K562 (cell line): ENCODE data around the gene RHOA. TPM values are rescaled to one million over a fixed set of nuclear protein-coding genes. Genes with fewer than 3 reads are reported as not detected.
A peak's percentile ranks its signal among the peaks of the same experiment; 100 is the strongest.

Source experiments
- EHMT2 ChIP-seq: fragments of 450-650 bp; IDR thresholded peaks from 2 replicates; pipeline ENCODE4 v1.6.1; 2018; ENCODE audit warnings: antibody characterized with exemption
- HDAC3 ChIP-seq: fragments of 450-650 bp; IDR thresholded peaks from 2 replicates; pipeline ENCODE4 v1.6.1; 2018; ENCODE audit warnings: borderline replicate concordance, mild to moderate bottlenecking, moderate library complexity; ENCODE audit not compliant: partially characterized antibody
- MTA1 ChIP-seq: fragments of 450-650 bp; IDR thresholded peaks from 2 replicates; pipeline ENCODE4 v1.6.1; 2017; ENCODE audit warnings: borderline replicate concordance
- NUFIP1 ChIP-seq: fragments of 450-650 bp; IDR thresholded peaks from 2 replicates; pipeline ENCODE4 v1.6.1; 2018; ENCODE audit not compliant: partially characterized antibody
- RNF2 ChIP-seq: sonication (generic); IDR thresholded peaks from 2 replicates; pipeline ENCODE4 v1.6.1; 2016
- ZBTB8A ChIP-seq: fragments of 450-650 bp; IDR thresholded peaks from 2 replicates; pipeline ENCODE4 v1.6.1; 2018; ENCODE audit warnings: mild to moderate bottlenecking, moderate library complexity; ENCODE audit not compliant: partially characterized antibody
- ZNF174 ChIP-seq: fragments of 250-450 bp; sonication (Bioruptor Pico); IDR thresholded peaks from 2 replicates; pipeline ENCODE4 v1.4.0; 2020; ENCODE audit warnings: mild to moderate bottlenecking
- ZNF3 ChIP-seq: fragments of 250-450 bp; sonication (Bioruptor Pico); IDR thresholded peaks from 2 replicates; pipeline ENCODE4 v1.5.0; 2021; ENCODE audit warnings: mild to moderate bottlenecking, moderate library complexity
- polyA plus RNA-seq, 8 experiments: library from polyadenylated mRNA; depleted of rRNA in 4 of 8; stranded (reverse) in 5 of 8; unstranded in 3 of 8; fragments of >200 nt; fragmentation: Nextera tagmentation in 2 of 8; fragmentation: Illumina TruSeq in 1 of 8; extraction: Ambion mirVana in 2 of 8; extraction: Trizol in 1 of 8; gene quantifications; 2 replicates each; pipeline versions ENCODE4 v1.2.1 to v1.2.3, GENCODE V29; 2011 to 2014; ENCODE audit warnings: inconsistent platforms in 1 of 8, missing spikeins in 1 of 8
- total RNA-seq, 7 experiments: library from RNA; depleted of rRNA in 6 of 7; stranded (reverse); fragments of >200 nt in 6 of 7; fragmentation: Illumina TruSeq in 2 of 7; extraction: Trizol in 2 of 7; gene quantifications; 2 replicates each; pipeline versions ENCODE4 v1.2.1 to v1.2.3, GENCODE V29; 2011 to 2021; ENCODE audit warnings: low replicate concordance in 1 of 7
- TF ChIP-seq, protein P1 (sequence below): sonication (generic); formaldehyde crosslinking; IDR thresholded peaks from 2 replicates; pipeline ENCODE4 v1.8.1; 2023; ENCODE audit warnings: missing genetic modification reagents, mild to moderate bottlenecking, borderline replicate concordance
- TF ChIP-seq, protein P2 (sequence below): sonication (generic); formaldehyde crosslinking; IDR thresholded peaks from 2 replicates; pipeline ENCODE4 v1.8.0; 2022; ENCODE audit warnings: missing genetic modification reagents, mild to moderate bottlenecking, borderline replicate concordance

The RHOA gene
- total and polyA plus RNA-seq, 9 of the 15 experiments (the other 6 are each of a cell fraction or from before 2014, with no cell fraction given), result 136 to 540 (median 236) TPM

DNA sequence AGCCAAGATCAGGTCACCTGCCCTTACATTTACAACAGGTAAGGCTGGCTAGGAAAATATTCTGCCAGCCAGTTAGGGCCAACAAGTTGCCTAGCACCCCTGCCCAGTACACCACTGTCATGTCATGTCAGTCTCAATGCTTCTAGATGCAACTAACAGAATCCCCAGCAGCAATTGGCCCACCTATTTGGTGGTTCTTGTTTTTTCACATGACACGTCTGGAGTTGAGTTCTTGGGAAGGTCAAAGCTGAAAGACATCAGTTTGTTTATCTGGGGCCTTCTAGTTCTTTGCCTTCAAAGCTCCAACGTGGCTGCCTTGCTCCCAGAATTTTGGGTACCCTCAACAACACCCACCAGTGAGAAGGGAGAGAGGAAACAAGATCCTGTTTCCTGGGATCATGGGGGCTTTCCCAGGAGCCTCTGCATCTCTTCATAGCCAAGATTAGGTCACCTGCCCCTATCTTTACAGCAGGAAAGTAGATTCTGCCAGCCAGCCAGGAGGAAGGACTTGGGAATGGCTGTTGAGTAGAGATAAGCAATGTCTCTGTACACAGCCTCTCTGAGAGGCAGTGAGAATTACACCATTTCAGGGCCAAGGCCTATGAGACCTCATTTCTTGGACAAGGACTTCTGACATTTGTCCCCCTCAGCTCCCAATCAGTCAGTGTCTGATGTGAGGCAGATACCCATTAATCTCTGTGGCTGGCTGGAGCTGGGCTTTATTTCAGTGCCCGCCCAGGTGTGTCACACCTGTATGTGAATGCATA lies 62.2 kb downstream of the RHOA start (continued):
- TF ChIP-seq, protein P1, sequence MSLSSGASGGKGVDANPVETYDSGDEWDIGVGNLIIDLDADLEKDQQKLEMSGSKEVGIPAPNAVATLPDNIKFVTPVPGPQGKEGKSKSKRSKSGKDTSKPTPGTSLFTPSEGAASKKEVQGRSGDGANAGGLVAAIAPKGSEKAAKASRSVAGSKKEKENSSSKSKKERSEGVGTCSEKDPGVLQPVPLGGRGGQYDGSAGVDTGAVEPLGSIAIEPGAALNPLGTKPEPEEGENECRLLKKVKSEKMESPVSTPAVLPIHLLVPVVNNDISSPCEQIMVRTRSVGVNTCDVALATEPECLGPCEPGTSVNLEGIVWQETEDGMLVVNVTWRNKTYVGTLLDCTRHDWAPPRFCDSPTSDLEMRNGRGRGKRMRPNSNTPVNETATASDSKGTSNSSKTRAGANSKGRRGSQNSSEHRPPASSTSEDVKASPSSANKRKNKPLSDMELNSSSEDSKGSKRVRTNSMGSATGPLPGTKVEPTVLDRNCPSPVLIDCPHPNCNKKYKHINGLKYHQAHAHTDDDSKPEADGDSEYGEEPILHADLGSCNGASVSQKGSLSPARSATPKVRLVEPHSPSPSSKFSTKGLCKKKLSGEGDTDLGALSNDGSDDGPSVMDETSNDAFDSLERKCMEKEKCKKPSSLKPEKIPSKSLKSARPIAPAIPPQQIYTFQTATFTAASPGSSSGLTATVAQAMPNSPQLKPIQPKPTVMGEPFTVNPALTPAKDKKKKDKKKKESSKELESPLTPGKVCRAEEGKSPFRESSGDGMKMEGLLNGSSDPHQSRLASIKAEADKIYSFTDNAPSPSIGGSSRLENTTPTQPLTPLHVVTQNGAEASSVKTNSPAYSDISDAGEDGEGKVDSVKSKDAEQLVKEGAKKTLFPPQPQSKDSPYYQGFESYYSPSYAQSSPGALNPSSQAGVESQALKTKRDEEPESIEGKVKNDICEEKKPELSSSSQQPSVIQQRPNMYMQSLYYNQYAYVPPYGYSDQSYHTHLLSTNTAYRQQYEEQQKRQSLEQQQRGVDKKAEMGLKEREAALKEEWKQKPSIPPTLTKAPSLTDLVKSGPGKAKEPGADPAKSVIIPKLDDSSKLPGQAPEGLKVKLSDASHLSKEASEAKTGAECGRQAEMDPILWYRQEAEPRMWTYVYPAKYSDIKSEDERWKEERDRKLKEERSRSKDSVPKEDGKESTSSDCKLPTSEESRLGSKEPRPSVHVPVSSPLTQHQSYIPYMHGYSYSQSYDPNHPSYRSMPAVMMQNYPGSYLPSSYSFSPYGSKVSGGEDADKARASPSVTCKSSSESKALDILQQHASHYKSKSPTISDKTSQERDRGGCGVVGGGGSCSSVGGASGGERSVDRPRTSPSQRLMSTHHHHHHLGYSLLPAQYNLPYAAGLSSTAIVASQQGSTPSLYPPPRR (CRISPR knock-in tag), result no peak
- TF ChIP-seq, protein P2, sequence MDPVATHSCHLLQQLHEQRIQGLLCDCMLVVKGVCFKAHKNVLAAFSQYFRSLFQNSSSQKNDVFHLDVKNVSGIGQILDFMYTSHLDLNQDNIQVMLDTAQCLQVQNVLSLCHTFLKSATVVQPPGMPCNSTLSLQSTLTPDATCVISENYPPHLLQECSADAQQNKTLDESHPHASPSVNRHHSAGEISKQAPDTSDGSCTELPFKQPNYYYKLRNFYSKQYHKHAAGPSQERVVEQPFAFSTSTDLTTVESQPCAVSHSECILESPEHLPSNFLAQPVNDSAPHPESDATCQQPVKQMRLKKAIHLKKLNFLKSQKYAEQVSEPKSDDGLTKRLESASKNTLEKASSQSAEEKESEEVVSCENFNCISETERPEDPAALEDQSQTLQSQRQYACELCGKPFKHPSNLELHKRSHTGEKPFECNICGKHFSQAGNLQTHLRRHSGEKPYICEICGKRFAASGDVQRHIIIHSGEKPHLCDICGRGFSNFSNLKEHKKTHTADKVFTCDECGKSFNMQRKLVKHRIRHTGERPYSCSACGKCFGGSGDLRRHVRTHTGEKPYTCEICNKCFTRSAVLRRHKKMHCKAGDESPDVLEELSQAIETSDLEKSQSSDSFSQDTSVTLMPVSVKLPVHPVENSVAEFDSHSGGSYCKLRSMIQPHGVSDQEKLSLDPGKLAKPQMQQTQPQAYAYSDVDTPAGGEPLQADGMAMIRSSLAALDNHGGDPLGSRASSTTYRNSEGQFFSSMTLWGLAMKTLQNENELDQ (CRISPR knock-in tag), result no peak
- TF ChIP-seq HDAC3 (peak; percentile 82), ZNF174 (CRISPR knock-in tag) (no peak), MTA1 (peak; percentile 79; the same call in 1 of the 2 replicates), ZNF3 (CRISPR knock-in tag) (no peak), RNF2 (peak; percentile 56; the same call in 1 of the 2 replicates), NUFIP1 (no peak), ZBTB8A (no peak), EHMT2 (peak; percentile 77)
